Stimulated activated CD4-positive, alpha-beta T cell treated with anti-CD3 and anti-CD28 coated beads, Interleukin-1b, Interleukin-23, amount 100 ng/mL, for 4 hours (primary cell): ENCODE measurements around the gene SNU13.
"Not testable (repeated sequence)": the region's sequence is repeated elsewhere in the genome, so short reads cannot be mapped to it uniquely, and the experiment has no call there.

Experiments used
- DNase-seq, 2 donors: peaks; one replicate each; pipeline ENCODE4 v3.0.0-alpha.2; 2020; ENCODE audit warnings: low read depth in 2 of 2

Gene SNU13

DNA sequence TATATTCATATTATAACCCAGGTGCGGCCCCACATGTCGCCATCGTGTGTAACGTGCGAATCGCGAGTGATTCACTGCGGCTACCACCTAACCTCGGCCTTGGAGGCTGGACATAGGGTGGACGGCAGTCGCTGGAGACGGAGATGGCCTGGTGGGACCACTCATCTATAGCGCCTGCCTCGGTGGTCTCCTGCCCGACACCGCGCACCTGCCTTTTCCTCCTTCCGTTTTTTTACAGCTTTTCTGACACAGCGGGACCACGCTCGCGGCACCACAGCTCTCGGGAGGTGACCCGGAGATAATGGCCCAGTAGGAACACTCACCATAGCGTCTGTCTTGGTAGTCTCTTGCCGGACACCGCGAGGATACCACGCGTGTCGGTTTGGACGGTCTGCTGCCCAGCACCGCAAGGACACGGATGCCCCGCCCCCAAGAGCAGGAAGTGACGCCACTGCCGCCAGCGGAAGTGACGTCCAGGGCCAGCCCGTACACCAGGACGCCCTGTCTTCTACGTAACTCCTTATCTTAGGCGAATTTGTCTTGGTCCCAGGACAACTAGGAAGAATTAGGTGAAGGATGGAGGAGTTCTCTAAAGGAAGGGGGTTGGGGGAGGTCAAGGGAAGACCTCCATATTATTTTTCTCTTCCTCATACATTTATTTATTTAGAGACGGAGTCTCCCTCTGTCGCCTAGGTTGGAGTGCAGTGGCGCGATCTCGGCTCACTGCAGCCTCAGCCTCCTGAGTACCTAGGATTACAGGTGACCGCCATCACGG, 6.4 kb downstream of the SNU13 start:
- DNase-seq: peak; percentile 74 to 77

DNA sequence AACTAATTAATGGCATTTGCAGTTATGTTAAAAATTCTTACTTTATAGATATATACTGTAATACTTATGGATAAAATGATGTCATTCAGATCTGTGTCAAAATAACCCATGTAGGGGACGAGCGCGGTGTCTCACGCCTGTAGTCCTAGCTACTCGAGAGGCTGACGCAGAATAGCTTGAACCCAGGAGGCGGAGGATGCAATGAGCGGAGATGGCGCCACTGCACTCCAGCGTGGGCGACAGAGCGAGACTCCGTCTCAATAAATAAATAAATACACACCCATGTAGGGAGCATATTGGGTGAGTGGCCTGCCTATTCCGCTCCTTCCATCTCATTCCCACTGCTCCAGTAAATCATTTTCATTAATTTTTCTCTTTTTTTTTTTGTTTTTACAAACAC, 7.1 kb downstream of the SNU13 start:
- no peak for DNase-seq

DNA sequence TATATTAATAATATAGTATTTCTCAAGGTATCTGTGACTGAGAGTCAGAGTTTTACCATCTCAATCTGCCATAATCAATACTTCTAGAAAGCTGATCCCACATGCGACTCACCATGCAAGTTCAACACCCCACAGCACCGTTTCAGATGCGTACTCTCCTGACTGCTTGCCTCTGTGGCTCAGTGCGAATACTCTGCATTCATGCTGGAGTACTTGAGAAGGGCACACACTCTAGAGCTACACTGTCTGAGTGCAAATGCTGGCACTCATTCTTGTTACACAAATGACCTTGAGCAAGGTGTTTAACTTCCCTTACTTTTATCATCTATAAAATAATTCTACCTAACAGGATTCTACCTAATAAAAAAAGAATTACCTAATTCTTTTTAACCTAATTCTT, 12.5 kb downstream of the SNU13 start:
- DNase-seq: no peak

DNA sequence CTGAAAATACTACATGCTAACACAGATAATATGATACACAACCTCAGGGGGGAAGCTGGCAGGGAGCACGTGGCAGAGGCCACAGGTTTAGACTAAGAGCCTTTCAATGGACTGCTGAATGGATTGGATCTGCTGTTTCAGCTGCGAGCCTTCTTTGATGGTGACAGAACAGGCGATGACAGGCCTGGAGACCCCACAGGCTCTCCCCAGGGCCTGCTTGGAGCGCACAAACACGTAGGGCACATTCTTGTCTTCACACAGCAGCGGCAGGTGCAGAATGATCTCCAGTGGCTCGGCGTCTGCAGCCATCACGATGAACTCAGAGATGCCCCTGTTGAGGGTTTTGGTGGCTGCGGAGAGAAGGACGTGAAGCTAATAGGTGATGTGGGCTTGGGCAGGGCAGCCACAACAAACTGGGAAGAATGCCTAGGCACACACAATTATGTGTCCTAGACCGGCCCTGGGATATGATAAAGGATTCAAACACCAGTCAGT, 13.8 kb downstream of the SNU13 start:
- DNase-seq: no peak

DNA sequence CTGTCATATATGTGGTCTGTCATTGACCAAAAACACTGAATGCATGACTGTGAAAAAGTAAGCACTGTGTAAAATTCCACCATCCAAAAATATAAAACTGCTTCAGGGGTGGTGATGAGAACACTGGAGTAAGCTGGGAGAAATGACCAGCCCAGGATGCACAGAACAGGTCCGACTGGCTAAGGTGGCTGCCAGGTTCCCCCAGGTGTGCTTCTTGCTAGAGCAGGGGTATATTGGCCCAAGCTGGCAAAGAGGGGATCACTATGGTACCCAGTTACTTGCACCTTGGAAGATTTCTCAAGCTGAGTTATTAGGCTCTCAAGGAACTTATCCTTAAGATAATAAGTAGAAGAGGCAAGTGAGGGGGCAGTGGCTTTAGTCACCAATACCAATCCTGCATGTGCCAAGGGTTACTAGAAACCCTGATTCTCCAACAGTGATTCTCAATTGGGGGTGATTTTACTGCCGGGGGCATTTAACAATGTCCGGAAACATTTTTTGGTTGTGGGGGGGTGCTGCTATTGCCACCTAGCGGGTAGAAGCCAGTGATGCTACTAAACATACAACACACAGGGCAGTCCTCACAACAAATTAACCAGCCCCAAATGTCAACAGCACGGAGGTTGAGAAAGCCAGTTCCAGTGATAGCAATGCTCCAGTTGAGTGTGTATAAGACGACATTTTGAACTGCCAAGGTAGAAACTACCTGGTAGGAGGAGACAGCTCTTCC, 15.7 kb downstream of the SNU13 start:
- DNase-seq: no peak

DNA sequence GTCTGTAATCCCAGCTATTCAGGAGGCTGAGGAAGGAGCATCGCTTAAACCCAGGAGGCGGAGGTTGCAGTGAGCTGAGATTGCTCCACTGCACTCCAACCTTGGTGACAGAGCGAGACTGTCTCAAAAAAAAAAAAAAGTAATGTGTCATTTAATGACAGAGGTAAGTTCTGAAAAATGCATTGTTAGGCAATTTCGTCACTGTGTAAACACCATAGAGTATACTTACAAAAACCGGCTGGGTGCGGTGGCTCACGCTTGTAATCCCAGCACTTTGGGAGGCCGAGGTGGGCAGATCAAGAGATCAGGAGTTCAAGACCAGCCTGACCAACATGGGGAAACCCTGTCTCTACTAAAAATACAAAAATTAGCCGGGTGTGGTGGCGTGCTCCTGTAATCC, 16.6 kb downstream of the SNU13 start:
- not testable (repeated sequence) for DNase-seq

DNA sequence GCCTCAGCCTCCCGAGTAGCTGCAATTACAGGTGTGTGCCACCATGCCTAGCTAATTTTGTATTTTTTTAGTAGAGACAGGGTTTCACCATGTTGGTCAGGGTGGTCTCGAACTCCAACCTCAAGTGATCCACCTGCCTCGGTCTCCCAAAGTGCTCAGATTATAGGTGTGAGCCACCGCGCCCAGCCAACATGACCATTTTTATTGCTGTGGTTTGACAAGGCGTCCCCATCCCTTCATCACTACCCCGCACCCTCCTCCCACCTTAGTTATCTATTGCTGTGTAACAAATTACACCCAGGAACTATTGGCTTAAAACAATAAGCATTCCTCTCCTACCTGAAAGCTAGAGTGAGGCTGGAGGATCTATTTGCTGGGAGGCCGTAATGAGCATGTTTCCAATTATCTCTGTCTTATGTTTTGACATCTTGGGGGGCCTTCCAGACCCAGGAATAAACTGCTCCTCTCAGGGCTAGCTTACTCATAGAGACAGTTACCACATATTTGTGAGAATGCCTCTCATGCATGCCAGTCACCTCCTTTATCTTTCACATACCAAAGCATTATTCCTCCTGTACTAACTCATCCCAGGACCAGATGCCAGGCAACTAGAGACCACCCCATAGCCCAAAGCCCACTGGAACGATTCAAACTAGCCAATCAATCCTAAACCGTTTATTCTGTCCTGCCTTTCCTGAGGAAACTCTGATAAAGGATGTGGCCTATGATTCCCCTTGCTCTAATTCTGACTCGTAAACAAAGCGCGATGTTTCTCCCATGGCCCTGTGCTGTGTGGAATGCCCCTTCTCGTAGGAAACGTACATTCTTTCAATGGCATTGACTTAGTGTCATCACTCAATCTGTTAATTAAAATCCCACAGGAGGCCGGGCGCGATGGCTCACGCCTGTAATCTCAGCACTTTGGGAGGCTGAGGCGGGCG, 19.4 kb downstream of the SNU13 start:
- no peak for DNase-seq

DNA sequence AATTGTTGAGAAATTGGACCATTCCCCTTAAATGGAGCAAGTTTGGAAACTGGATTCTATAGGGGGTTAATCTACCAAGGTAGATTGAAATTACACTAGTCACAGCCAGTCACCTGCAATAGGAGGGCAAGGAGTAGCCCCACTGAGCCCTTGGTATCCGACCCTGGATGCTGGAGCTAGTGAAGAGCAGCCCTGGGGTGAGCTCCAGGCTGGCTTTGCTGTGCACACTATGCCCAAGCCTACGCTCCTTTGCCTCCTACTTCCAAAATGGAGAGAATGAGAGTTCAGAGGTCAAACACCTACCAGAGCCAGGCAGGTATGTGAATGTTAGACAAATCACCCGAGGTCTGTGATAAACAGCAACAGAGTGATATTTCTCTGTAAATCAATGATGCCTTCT, 23.7 kb downstream of the SNU13 start:
- no peak for DNase-seq

DNA sequence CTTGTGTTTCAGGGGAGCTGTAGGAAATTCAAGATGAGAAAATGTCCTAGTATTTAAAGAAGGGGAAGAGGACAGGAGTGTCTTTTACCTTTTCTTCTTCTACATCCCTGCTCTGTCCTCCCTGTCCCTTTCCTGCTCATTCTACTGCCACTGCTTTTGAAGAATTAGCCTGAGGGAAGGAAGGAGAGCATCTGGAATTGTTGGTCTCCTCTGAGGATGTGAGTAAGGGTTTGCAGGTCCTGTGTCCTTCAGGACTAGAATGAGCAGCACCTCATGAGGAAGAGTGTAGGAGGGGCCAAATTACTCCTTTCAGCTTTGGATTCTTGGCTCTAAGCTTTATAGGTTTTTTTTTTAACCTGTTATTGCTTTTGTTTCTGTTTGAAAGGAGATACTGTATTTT, 24.2 kb downstream of the SNU13 start:
- DNase-seq: no peak

DNA sequence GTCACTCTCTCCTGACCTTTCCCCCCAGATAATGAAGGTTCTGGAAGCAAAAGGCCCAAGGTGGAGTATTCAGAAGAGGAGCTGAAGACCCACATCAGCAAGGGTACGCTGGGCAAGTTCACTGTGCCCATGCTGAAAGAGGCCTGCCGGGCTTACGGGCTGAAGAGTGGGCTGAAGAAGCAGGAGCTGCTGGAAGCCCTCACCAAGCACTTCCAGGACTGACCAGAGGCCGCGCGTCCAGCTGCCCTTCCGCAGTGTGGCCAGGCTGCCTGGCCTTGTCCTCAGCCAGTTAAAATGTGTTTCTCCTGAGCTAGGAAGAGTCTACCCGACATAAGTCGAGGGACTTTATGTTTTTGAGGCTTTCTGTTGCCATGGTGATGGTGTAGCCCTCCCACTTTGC, 25.1 kb downstream of the SNU13 start:
- not testable (repeated sequence) for DNase-seq

DNA sequence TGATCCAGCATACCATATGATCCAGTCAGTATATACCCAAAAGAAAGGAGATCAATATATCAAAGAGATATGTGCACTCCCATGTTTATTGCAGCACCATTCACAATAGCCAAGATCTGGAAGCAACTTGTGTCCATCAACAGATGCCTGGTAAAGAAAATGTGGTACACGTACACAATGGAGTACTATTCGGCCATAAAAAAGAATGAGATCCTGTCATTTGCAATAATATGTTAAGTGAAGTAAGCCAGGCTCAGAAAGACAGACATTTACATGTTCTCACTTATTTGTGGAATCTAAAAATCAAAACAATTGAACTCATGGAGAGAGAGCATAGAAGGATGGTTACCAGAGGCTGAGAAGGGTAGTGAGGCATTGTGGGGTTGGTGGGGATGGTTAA, 27.0 kb downstream of the SNU13 start:
- DNase-seq: no peak

DNA sequence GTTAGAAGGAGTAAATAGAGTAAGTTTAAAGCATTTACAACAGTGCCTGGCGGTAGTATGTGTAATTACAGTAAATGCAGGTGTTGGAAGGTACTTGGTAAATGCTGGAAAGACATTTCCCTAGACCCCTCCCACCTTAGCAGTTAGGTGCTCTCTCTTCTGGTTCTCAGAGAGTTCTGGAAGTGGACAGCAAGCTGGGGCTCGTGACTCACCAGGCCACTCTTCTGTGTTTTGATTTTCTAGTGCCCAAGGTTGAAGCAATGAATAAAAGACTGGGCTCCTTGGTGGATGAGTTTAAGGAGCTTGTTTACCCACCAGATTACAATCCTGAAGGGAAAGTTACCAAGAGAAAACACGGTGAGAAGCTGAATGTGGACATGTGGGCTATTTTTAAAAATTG, 27.6 kb downstream of the SNU13 start:
- no peak for DNase-seq

DNA sequence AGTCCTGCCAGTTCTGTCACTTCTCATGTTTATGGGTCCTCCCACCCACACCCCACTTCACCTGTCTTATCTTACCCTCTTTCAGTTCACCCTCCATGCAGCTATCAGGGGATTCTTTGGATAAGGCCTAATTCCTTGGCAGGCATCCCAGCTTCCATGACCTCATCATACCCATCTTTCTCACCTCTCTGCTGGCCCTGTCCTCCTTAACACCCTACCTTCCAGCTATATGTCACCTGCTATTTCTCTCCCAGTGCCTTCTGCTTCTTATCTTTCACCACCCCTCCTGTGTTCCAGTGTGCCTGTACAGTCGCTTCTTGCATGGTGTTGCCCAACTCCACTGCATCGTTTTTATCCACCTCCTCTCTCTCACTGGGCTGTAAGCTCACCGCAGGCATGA, 28.3 kb downstream of the SNU13 start:
- DNase-seq: no peak

DNA sequence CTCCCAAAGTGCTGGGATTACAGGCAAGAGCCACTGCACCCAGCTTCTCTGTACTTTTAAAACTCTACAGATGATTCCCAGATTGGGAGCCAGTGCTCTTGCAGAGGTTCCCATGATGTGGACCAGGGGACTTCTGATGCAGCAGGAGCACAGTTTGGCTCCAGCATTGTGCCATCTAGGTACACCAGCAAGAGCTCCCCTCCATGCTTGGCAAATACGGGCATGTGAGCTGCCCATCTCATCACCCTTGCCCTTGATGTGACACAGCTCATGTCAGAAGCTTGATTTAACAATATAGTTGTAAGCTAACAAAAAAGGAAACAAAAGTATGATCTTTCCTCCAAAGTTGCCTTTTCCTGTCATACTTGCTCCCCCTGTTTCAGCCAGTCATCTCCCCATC, 28.7 kb downstream of the SNU13 start:
- DNase-seq: no peak

DNA sequence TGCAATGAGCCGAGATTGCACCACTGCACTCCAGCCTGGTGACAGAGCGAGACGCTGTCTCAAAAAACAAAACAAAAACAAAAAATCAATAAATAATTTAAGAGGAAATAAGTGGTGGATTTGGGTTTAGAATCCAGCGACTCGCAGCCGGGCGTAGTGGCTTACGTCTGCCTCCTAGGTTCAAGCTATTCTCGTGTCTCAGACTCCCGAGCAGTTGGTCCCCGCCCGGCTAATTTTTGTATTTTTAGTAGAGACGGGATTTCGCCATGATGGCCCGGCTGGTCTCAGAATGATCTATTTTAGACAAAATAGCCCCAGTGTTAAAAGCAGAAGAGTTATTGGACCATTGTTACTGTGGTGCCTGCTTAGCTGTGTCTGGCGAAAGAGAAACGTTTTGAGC, 29.8 kb downstream of the SNU13 start:
- no peak for DNase-seq

DNA sequence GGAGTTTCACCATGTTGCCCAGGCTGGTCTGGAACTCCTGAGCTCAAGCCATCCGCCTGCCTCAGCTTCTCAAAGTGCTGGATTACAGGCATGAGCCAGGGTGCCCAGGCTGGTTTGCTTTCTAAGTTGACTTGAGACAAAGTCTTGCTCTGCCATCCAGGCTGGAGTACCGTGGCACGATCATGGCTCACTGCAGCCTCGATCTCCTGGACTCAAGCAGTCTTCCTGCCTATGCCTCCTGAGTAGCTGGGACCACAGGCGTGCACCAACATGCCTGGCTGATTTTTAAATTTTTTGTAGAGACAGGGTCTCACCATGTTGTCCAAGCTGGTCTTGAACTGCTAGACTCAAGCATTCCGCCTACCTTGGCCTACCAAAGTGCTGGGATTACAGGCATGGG, 31.0 kb downstream of the SNU13 start:
- DNase-seq: no peak

DNA sequence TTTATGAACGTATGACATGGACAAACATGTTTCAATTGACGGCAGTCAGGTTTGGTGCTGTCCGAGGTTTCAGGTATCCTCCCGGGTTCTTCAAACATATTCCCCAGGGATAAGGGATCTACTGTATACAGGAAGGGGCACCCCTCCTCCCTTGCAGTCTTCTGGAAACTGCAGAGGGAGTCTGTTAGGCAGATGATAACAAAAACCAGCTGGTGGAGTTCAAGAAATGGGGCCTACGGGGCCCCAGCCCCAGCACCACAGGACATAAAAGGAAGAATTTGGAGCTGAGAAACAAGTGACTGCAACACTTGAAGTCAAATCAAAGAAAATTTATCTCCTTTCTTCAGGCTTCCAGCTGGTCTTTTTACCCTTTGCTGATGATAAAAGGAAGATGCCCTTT, 32.1 kb downstream of the SNU13 start:
- no peak for DNase-seq

DNA sequence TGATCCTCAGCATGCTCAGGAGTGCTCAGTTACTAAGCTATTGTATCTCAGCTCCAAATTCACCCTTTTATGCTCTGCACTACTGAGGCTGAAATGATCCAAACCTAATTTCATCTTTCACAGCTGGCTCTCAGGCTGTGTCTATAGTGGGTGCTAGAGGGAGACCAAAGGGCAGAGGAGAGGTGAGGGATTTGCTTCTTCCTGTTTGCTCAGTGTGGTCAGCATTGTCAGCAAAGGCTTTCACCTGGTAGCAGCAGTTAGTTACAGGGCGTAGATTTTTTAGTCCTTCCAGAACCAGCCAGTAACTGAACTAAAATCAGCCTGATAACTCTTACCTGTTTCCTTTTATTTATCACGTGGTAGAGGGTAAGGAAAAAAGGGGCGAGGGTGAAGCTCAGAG, 34.3 kb downstream of the SNU13 start:
- DNase-seq: no peak

DNA sequence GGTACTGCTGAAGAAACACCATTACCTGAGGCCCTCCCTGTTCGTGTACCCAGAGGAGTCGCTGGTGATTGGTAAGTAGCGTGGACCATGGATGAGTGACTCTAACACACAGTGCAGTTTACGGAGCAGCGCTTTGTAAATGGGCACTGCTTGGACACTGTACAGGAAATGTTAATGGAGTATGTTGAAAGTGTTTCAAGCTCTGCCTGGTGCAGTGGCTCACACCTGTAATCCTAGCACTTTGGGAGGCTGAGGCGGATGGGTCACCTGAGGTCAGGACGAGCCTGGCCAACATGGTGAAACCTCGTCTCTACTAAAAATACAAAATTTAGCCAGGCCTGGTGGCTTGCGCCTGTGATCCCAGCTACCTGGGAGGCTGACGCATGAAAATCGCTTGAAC, 37.8 kb downstream of the SNU13 start:
- no peak for DNase-seq

DNA sequence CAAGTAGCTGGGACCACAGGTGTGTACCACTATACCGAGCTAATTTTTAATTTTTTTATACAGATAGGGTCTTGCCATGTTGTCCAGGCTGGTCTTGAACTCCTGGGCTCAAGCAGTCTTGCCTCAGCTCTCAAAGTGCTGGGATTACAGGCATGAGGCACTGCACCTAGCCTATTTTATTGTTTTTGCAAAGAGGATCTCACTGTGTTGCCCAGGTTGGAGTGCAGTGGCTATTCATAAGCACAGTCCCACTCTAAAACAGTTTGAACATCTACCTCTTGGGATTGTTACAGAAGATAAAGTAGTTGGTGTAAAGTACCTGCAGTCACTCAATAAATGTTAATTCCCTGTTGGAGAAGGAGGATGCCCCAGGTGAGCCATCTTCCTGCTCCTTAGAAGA, 38.4 kb downstream of the SNU13 start:
- DNase-seq: no peak

DNA sequence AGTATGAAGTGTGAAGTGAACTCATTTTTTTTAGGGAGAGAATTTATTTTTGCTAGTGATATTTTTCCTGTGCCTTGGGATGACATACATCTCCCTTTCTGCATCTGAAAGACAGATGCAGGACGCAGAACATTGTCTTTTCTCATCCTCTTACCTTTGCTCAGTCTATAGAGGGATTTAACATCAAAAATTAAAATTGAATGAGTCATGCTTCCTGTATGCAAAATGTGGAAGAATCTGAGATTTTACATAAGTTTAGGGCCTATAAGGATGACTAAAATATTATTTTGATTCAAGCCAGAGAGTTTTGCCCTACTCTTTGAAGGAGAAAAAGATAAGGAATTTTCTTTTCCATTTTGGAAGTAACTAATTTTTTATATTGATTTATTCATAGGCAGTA, 40.2 kb downstream of the SNU13 start:
- no peak for DNase-seq

DNA sequence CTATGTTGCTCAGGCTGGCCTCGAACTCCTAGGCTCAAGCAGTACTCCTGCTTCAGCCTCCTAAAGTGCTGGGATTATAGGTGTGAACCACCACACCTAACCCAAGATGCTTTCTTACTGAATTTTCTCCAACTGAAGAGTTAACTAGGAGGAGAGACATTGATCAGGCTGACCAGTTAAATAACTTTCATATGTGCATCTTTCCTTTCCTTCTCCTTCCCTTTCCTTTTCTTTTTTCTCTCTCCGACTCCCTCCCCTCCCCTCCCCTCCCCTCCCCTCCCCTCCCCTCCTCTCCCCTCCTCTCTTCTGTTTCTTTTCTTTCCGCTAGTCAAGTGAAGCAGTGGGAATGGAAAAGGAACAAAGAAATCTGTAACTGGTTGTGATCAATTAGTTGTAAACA, 40.9 kb downstream of the SNU13 start:
- DNase-seq: no peak
